GM12891 (cell line): ENCODE results near the gene MYO7B.
"Not testable (repeated sequence)": the region's sequence is repeated elsewhere in the genome, so short reads cannot be mapped to it uniquely, and the experiment has no call there.

ENCODE experiments used
- DNase-seq: peaks from one replicate; pipeline ENCODE4 v3.0.0; 2011; ENCODE audit warnings: low spot score; ENCODE audit not compliant: insufficient read length
- FAIRE-seq: peaks from 2 replicates; lab custom pipeline; 2011; peaks lifted over from hg19 to GRCh38; lab: Jason Lieb, UNC
- PAX5 ChIP-seq: IDR thresholded peaks from 2 replicates; pipeline ENCODE4 v1.6.1; 2011; ENCODE audit warnings: low read length, moderate library complexity, mild to moderate bottlenecking; ENCODE audit not compliant: insufficient read depth, severe bottlenecking
- POLR2A ChIP-seq: IDR thresholded peaks from 2 replicates; pipeline ENCODE4 v1.6.1; 2011; ENCODE audit warnings: low read depth, low read length, control low read depth
- POLR2AphosphoS5 ChIP-seq: IDR thresholded peaks from 2 replicates; pipeline ENCODE4 v1.6.1; 2011; ENCODE audit warnings: low read depth, low read length, control low read depth
- POU2F2 ChIP-seq: IDR thresholded peaks from 2 replicates; pipeline ENCODE4 v1.6.1; 2011; ENCODE audit warnings: low read depth, mild to moderate bottlenecking, control low read depth, low read length, moderate library complexity
- SPI1 ChIP-seq: IDR thresholded peaks from 2 replicates; pipeline ENCODE4 v1.6.1; 2011; ENCODE audit warnings: low read depth, low read length, control low read depth
- TAF1 ChIP-seq: IDR thresholded peaks from 2 replicates; pipeline ENCODE4 v1.6.1; 2011; ENCODE audit warnings: low read depth, low read length, control low read depth

The MYO7B gene

DNA sequence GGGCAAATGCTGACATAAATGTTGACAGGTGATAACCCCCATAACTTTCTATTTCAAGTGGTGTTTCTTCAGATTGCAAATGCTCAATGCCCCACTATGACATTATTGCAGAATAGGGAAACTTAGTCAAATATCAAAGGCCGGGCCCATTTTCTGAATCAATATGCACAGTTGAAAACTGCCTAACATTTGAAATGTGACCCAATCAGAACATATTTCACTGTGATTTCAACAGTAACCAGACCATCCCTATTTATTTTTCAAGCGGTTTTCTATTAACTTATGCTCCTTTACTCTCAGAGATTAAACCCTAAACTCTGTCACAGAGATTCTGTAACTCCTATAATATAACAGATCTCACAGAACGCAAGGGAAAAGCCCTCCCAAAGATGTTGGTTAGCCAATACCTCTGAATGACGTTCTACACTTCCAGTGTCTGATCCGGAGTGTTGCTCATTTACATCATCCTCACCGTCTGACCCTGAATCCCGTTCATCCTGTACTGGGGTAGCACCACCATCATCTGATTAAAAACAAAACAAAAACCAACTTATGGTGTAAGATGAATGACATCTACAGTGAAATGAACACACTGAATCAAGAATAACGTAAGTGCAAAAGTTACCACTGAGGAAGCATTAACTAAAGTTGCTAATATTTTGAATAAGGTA is 12.1 kb upstream of the MYO7B start:
- FAIRE-seq, result no peak
- TF ChIP-seq PAX5 (no peak), POLR2AphosphoS5 (no peak), POU2F2 (no peak), SPI1 (no peak), TAF1 (no peak), POLR2A (no peak)
- no peak for DNase-seq

DNA sequence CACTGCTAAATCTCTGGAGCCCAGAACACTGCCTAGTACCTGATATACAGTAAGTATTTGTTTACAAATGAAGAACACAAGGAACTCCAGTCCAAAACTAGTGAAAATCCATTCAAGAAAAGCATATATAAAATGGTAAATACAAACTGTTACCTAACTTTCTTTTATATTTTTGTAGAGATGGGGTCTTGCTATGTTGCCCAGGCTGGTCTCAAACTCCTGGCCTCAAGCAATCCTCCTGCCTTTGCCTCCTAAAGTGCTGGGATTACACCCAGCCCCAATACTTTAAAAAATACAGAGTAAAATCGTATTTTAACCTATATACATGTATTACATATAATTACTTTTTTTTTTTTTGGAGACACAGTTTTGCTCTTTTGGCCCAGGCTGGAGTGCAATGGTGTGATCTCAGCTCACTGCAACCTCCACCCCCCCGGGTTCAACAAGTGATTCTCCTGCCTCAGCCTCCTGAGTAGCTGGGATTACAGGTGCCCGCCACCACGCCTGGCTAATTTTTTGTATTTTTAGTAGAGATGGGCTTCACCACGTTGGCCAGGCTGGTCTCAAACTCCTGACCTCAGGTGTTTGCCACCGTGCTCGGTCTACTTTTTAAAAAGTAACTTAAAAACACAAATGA is 11.2 kb upstream of the MYO7B start:
- DNase-seq, FAIRE-seq: not testable (repeated sequence)

DNA sequence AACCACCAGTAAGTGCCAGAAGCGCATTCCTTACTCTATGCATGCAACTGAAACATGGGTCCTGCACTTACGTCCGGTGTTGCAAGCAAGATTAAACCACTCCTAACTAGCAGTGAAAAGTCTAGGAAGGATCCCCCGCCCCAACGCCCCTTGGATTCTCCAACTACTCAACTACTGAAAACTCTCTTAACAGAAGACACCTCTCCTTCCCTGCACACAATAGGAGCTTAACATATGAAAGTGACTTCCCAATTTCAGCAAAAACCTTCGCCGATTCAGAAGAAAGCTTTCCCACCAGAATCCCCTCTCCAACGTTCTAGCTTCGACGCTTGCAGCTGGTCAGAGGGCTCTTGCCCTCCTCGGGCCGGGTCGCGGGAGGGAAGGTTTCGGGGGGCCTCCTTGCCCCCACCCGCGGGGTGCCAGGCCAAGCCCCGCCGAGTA is 9.8 kb upstream of the MYO7B start:
- 0 out of 2 replicates have a peak, but pooled peaks have one; percentile 25 for TF ChIP-seq POLR2A
- TF ChIP-seq SPI1, result 0 out of 2 replicates have a peak, but pooled peaks have one; percentile 0
- no peak; the same call in 1 of the 2 replicates for TF ChIP-seq POLR2AphosphoS5
- DNase-seq, result no peak
- FAIRE-seq, result no peak

DNA sequence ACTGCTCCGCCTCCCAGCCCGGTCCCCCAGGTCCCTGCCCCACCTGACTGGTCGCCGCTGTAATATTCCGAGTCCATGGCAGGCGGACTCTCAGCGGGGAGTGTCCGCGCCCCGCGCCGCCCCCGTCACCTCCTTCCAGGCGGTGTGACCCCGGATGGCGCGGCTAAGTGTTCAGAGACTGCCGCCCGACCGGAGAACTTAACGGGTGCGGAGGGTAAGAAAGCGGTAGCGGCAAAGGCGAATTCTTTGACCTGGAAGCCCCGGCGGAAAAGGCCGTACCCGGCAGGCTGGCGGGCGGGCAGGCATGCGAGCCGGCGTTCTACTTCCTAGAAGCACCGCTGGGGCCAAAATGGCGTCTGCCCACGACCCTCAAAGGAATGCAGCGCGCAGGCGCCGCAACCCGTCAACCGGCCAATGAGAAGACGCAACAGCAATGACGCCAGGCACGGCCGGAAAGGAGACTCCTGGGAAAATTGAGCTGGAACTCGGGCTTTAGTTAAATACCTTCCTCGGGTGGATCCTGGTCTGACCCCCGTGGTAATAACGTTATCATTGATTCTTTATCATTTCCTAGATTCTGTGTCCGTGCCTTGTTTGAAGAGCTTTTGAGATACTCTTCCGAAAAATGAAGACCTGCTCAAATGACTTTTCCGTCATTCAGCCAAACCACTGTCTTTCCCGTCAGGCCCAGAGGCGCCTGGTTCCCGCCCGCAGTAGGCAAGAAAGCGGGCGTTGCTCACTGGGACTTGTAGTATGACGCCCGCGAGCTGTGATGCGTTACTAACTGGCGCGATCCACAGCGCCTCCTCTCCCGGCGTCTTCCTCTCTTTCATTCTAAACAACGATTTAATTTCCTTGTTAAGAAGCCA is 9.1 kb upstream of the MYO7B start, which contains the start of gene IWS1:
Gene IWS1 (minus strand): TSS at position 358 of the 869 bp plus-strand sequence. CDS start 281 bp downstream, at position 77.
- FAIRE-seq (peak; percentile 96), DNase-seq (peak; percentile 86)
- TF ChIP-seq POLR2A (peak; percentile 82; the same call in 1 of the 2 replicates), TAF1 (peak; percentile 83), POU2F2 (0 out of 2 replicates have a peak, but pooled peaks have one; percentile 5), SPI1 (no peak), PAX5 (peak; percentile 54), POLR2AphosphoS5 (peak; percentile 73; the same call in 1 of the 2 replicates)

DNA sequence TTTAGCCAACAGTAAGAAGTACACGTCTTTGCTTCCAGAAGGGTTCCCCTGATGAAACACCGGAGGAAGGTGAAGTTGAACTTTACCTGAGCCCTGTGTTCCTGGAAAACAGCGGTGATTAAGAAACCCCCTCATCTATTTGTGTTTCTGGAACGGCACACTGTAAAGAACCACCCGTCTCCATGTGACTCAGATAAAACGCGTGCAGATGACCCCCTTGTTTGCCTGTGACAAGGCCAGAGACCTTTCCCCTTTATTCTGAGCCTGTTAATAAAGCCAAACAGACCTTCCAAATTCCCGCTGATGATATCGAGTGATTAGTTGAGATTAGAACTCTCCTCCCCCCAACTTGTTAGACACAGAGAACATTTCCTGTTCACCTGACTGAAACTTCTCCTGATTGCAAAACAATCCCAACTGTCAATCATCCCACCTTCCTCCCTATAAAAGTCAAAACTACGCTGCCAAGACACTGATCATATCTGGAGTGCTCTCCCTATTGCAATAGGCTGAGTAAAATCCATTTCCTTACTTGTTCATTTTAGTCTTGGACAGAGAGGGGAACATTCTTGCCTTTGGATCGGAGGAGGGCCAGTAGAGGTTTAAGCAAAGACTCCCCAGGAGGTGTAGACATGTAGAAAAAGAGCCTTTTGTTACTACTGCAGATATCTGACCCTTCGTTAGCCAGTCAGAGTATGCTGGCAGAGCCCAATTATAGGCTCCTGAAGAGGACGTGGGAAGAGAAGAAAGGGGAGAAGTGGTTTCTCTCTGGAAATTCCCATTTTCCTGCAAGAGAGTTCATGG is 8.3 kb upstream of the MYO7B start:
- no peak for DNase-seq
- peak; percentile 51 for FAIRE-seq

DNA sequence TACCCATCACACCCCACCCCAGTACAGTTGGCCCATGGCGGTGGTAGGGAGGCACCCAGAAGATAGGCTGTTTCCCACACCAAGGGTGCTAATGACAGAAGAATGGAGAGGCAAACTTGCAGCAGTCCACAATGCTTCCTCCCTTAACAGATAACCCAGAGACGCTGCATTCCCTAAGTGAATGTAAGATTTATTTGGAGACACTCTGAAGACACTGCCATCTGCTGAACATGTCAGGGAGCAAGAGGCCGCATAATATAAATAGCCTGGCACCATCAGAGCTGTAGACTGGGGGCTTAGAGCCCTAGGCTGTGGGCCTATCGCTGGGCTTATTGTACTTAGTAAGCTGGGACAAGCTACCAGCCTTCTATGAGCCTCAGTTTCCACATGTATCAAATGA is 7.0 kb upstream of the MYO7B start:
- DNase-seq (no peak), FAIRE-seq (no peak)

More for the DNA sequence above, 8.3 kb upstream of the MYO7B start:
- TF ChIP-seq PAX5 (no peak), POLR2A (no peak), TAF1 (no peak), POLR2AphosphoS5 (no peak), POU2F2 (no peak), SPI1 (no peak)

DNA sequence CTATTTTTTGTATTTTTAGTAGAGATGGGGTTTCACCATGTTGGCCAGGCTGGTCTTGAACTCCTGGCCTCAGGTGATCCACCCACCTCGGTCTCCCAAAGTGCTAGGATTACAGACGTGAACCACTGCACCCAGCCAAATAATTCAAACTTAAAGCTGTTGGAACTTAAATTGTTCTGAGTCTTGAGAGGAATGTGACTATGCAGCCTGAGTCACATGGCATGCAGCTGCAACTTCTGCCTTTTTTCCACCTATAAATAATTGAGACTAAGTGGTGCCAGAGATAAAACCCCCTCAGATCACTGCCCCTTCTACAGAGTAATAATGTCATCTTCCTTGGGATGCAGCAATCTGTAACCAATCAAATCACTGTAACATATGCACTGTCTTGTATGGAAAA is 6.1 kb upstream of the MYO7B start:
- not testable (repeated sequence) for DNase-seq, FAIRE-seq

More for the DNA sequence above, 7.0 kb upstream of the MYO7B start:
- TF ChIP-seq POU2F2 (no peak), SPI1 (no peak), PAX5 (no peak), TAF1 (no peak), POLR2AphosphoS5 (no peak), POLR2A (no peak)

DNA sequence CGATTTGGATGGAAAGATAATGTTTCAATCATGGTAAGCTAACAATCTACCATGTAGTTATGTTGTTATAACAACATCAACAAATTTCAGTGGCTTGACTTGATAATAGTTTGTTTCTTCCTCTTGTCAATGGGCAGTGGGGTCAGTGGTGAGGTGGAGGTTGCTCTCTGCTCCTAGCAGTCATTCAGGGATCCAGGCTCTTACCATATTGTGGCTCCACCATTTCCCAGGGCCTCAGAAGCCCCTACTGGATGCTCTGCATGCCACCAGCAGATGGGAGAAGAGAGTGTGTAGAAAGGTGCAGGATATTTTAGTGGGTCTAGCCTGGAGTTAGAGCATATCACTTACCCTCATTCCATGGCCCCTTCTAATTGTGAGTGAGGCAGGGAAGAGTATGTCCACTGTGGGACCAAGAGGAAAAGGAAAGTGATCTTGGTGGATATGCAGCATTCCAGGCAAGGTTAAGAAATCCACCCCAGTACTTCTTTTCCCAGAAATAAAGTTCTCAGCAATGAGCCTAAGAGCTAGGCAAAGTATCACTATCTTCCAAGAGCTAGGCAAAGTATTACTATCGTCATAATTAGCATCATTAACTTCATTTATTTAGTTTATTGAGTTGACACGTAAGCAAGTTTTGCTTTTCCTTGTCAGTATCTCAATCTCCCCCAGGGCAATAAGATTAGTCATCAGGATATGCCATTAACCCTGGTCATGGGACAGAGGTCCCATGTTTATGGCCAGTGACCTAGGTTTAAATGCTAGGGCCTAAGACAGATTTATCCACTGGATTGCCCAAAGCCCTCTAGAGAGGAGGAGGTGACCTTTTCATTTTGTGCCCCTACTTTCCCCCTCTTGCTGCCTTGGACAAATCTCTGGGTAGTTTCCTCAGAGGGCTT is 5.0 kb upstream of the MYO7B start:
- FAIRE-seq (no peak), DNase-seq (no peak)
- no peak for TF ChIP-seq POU2F2
- TF ChIP-seq SPI1, result no peak
- TF ChIP-seq PAX5, result no peak
- no peak for TF ChIP-seq TAF1

DNA sequence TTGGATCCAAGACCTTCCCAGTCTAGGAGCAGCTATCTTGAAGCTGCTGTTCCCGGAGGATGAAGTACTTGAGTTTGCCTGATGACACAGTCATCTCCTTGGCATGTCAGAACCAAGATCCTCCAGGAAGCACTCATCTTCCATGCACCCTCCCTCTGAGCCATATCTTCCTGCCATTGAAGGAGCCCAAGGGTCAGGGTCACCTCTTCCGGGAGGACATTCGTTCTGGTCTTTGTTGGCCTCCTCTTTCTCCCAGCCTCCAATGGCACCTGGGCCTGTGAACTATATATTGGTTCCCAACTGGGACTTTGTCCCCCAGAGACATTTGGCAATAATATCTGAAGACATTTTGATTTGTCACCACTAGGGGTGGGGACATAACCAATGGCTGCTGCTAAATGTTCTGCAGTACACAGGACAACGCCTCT is 4.2 kb upstream of the MYO7B start:
- no peak for DNase-seq
- TF ChIP-seq PAX5 (no peak), POU2F2 (no peak), SPI1 (no peak)
- no peak for FAIRE-seq
